Inferior parietal cortex (tissue), 1 donor: Measurements from ENCODE around the gene TSPOAP1.

Source experiments
- DNase-seq: peaks from one replicate; pipeline ENCODE4 v3.0.0-alpha.2; 2016; ENCODE audit errors: extremely low spot score

The TSPOAP1 gene

GRCh38 chr17:58339755-58340404 lies 11.3 kb upstream of the TSPOAP1 start:
- no peak for DNase-seq

GRCh38 chr17:58338841-58339754 lies 10.5 kb upstream of the TSPOAP1 start:
- no peak for DNase-seq

- DNase-seq: no peak
Observed at GRCh38 chr17:58338454-58338840, 9.9 kb upstream of the TSPOAP1 start.

- no peak for DNase-seq
Observed at GRCh38 chr17:58337600-58338453, 9.2 kb upstream of the TSPOAP1 start.

- DNase-seq: no peak
Observed at GRCh38 chr17:58337210-58337599, 8.6 kb upstream of the TSPOAP1 start.

GRCh38 chr17:58336456-58337209 lies 8.0 kb upstream of the TSPOAP1 start:
- no peak for DNase-seq

- DNase-seq: no peak
Observed at GRCh38 chr17:58335779-58336455, 7.3 kb upstream of the TSPOAP1 start.

GRCh38 chr17:58335061-58335731 lies 6.6 kb upstream of the TSPOAP1 start:
- DNase-seq: no peak

- no peak for DNase-seq
Observed at GRCh38 chr17:58334661-58335060, 6.1 kb upstream of the TSPOAP1 start.

GRCh38 chr17:58334256-58334655 lies 5.7 kb upstream of the TSPOAP1 start:
- no peak for DNase-seq

GRCh38 chr17:58333736-58334207 lies 5.2 kb upstream of the TSPOAP1 start:
- no peak for DNase-seq

- DNase-seq: no peak
Observed at GRCh38 chr17:58332778-58333735, 4.5 kb upstream of the TSPOAP1 start.

GRCh38 chr17:58331815-58332777 lies 3.5 kb upstream of the TSPOAP1 start:
- no peak for DNase-seq

GRCh38 chr17:58330997-58331814 lies 2.6 kb upstream of the TSPOAP1 start:
- no peak for DNase-seq

GRCh38 chr17:58330538-58330996 lies 2.0 kb upstream of the TSPOAP1 start:
- DNase-seq: no peak

GRCh38 chr17:58329810-58330537 lies 1.4 kb upstream of the TSPOAP1 start:
- DNase-seq: no peak
